GM12891 (cell line): ENCODE results near the gene SLC22A17.
A peak's percentile ranks its signal among the peaks of the same experiment; 100 is the strongest.

ENCODE experiments used
- POLR2AphosphoS5 ChIP-seq: IDR thresholded peaks from 2 replicates; pipeline ENCODE4 v1.6.1; 2011; ENCODE audit warnings: low read depth, low read length, control low read depth
- TAF1 ChIP-seq: IDR thresholded peaks from 2 replicates; pipeline ENCODE4 v1.6.1; 2011; ENCODE audit warnings: low read depth, low read length, control low read depth

DNA sequence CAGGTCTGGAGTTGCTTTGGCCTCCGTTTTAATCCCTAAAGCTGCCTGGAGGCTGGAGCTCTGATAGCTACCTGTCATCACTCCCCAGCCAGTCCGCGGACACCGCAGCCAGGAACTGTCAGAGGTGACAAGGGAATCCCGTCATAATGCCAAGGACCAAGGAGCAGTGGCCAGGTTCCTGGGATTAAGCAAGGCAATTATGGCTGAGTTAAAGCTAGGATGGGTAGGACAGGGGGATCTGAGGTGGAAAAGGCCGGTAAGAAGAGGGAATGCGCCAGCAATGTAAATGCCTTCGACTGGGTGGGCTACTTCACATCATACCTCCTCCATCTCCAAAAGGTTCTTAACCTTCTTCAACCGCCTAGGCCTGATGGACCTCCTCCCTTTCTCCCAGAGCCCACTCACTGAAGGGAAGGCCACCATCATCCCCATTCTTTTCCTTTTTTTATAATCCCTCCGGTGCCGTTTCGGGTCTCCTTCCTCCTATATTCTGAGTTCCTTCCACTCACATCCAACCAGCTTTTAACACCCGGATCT lies 51.9 kb downstream of the SLC22A17 start:
- no peak for TF ChIP-seq TAF1
- 0 out of 2 replicates have a peak, but pooled peaks have one; percentile 30 for TF ChIP-seq POLR2AphosphoS5
